Measurements from ENCODE around the gene NPAS3.

NPAS3 gene

DNA sequence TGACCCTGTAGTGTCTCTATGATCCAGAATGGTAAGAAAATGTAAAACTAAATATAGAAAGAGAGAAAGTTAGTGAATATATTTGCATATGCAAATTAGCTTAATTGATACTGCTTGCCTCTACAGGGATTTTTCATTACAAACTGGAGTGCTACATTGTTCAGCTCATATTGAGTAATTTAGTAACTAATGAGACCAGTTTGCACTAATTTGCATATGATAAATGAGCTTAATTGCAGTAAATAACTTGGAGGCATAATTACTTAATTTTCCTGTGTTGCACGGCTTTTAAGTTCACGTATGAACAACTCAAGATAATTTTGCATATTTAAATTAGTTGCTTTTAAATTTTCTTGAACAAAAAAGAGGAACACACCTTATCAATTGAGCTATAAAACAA lies 436.5 kb downstream of the NPAS3 start:
- Histone ChIP-seq H3K9ac (ENCODE audit: low read length in 2 of 2) (no peak overlapping the region), H3K4me3 (ENCODE audit: low read length in 2 of 2) (no peak overlapping the region), H3K27me3 (ENCODE audit: control insufficient read depth in 1 of 2, insufficient read depth in 2 of 2, low read length in 2 of 2) (no peaks in the 10 kb centered on the region), H3K27ac (ENCODE audit: low read length) (no peak overlapping the region), H3K9me3 (ENCODE audit: control insufficient read depth in 2 of 2, low read length in 2 of 2) (no peaks in the 10 kb centered on the region), H3K36me3 (ENCODE audit: control insufficient read depth in 2 of 2, insufficient read depth in 2 of 2, low read length in 2 of 2) (no peaks in the 10 kb centered on the region), H3K4me1 (ENCODE audit: control insufficient read depth, insufficient read depth, low read length) (no peaks in the 10 kb centered on the region)

- H3K27ac ChIP-seq (ENCODE audit: low read length), result no peak overlapping the region
- H3K9ac ChIP-seq (ENCODE audit: low read length in 2 of 2), result no peak overlapping the region
- H3K4me1 ChIP-seq (ENCODE audit: control insufficient read depth, insufficient read depth, low read length), result no peaks in the 10 kb centered on the region
- H3K27me3 ChIP-seq (ENCODE audit: control insufficient read depth in 1 of 2, insufficient read depth in 2 of 2, low read length in 2 of 2), result no peaks in the 10 kb centered on the region
- H3K9me3 ChIP-seq (ENCODE audit: control insufficient read depth in 2 of 2, low read length in 2 of 2), result no peaks in the 10 kb centered on the region
- no peaks in the 10 kb centered on the region for H3K36me3 ChIP-seq (ENCODE audit: control insufficient read depth in 2 of 2, insufficient read depth in 2 of 2, low read length in 2 of 2)
- no peak overlapping the region for H3K4me3 ChIP-seq (ENCODE audit: low read length in 2 of 2)
Measured at GRCh38 chr14:33375786-33376185, 437.1 kb downstream of the NPAS3 start.

GRCh38 chr14:33376510-33376909 lies 437.8 kb downstream of the NPAS3 start:
- Histone ChIP-seq H3K27me3 (ENCODE audit: control insufficient read depth in 1 of 2, insufficient read depth in 2 of 2, low read length in 2 of 2) (no peaks in the 10 kb centered on the region), H3K4me1 (ENCODE audit: control insufficient read depth, insufficient read depth, low read length) (no peaks in the 10 kb centered on the region), H3K9ac (ENCODE audit: low read length in 2 of 2) (no peak overlapping the region), H3K27ac (ENCODE audit: low read length) (no peak overlapping the region), H3K36me3 (ENCODE audit: control insufficient read depth in 2 of 2, insufficient read depth in 2 of 2, low read length in 2 of 2) (no peaks in the 10 kb centered on the region), H3K4me3 (ENCODE audit: low read length in 2 of 2) (no peak overlapping the region), H3K9me3 (ENCODE audit: control insufficient read depth in 2 of 2, low read length in 2 of 2) (no peaks in the 10 kb centered on the region)

DNA sequence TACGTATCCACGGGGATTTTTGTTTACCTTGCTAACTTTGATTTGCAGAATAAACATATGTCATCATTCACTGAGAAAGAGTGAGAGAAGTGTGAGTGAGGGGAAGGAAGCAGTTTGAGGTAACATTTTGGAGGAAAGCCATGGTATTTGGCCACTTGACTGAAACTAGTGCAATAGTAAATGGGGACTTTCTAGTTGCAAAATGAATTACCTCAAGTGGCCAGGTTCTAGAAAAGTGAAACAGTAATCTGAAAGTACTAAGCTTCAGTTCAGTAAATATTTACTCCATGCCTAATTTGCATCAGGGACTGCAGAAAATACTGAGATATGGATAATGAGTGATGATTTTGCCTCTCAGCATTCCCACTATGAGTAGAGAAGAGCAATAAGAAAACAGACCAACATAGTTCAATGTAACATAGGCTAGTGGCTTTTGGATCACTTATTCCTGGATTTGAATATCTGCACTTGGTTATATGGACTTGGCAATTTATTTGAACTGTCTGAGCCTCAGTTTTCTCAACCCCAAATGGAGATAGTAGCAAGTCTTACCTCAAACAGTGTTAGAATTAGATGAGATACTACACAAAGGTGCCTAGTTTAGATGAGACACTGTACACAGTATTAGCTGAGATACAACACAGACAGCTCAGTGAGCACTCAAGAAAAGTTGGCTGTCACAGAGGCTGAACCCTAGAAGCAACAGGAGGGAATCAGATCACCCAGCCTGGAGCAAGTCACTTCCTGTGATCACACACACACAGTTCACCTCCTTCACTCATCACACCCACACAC lies 439.1 kb downstream of the NPAS3 start:
- Histone ChIP-seq H3K9me3 (ENCODE audit: control insufficient read depth in 2 of 2, low read length in 2 of 2) (no peaks in the 10 kb centered on the region), H3K36me3 (ENCODE audit: control insufficient read depth in 2 of 2, insufficient read depth in 2 of 2, low read length in 2 of 2) (no peaks in the 10 kb centered on the region), H3K4me3 (ENCODE audit: low read length in 2 of 2) (no peak overlapping the region), H3K27ac (ENCODE audit: low read length) (no peak overlapping the region), H3K27me3 (ENCODE audit: control insufficient read depth in 1 of 2, insufficient read depth in 2 of 2, low read length in 2 of 2) (no peaks in the 10 kb centered on the region), H3K9ac (ENCODE audit: low read length in 2 of 2) (no peak overlapping the region), H3K4me1 (ENCODE audit: control insufficient read depth, insufficient read depth, low read length) (no peaks in the 10 kb centered on the region)

- Histone ChIP-seq H3K27ac (ENCODE audit: low read length) (no peak overlapping the region), H3K4me1 (ENCODE audit: control insufficient read depth, insufficient read depth, low read length) (no peaks in the 10 kb centered on the region), H3K9ac (ENCODE audit: low read length in 2 of 2) (no peak overlapping the region), H3K36me3 (ENCODE audit: control insufficient read depth in 2 of 2, insufficient read depth in 2 of 2, low read length in 2 of 2) (no peaks in the 10 kb centered on the region), H3K4me3 (ENCODE audit: low read length in 2 of 2) (no peak overlapping the region), H3K9me3 (ENCODE audit: control insufficient read depth in 2 of 2, low read length in 2 of 2) (no peaks in the 10 kb centered on the region), H3K27me3 (ENCODE audit: control insufficient read depth in 1 of 2, insufficient read depth in 2 of 2, low read length in 2 of 2) (no peaks in the 10 kb centered on the region)
Measured at GRCh38 chr14:33381717-33382116, 443.0 kb downstream of the NPAS3 start.

DNA sequence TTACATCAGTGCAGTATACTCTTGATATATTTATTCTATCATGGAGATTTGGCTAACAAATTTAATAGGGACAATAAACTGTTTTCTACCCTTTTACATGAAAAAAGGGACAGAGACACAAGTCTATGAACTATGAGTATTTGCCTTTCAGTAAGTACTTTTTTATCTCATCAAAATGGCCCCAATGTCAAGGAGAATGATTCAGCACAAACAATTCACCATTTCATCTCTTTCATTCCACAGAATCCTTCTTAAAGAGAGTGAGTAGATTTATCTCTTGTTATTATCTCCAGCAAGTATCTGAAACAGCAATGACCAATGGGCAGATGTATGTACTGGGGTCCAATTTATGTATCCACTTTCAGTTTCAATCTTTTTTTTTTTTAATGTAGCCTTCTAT lies 447.5 kb downstream of the NPAS3 start:
- no peaks in the 10 kb centered on the region for H3K27me3 ChIP-seq (ENCODE audit: control insufficient read depth in 1 of 2, insufficient read depth in 2 of 2, low read length in 2 of 2)
- H3K4me3 ChIP-seq (ENCODE audit: low read length in 2 of 2), result no peak overlapping the region
- H3K4me1 ChIP-seq (ENCODE audit: control insufficient read depth, insufficient read depth, low read length), result no peaks in the 10 kb centered on the region
- H3K9ac ChIP-seq (ENCODE audit: low read length in 2 of 2), result no peak overlapping the region
- no peaks in the 10 kb centered on the region for H3K9me3 ChIP-seq (ENCODE audit: control insufficient read depth in 2 of 2, low read length in 2 of 2)
- no peak overlapping the region for H3K27ac ChIP-seq (ENCODE audit: low read length)
- no peaks in the 10 kb centered on the region for H3K36me3 ChIP-seq (ENCODE audit: control insufficient read depth in 2 of 2, insufficient read depth in 2 of 2, low read length in 2 of 2)

GRCh38 chr14:33386781-33387180 lies 448.1 kb downstream of the NPAS3 start:
- no peaks in the 10 kb centered on the region for H3K9me3 ChIP-seq (ENCODE audit: control insufficient read depth in 2 of 2, low read length in 2 of 2)
- H3K4me1 ChIP-seq (ENCODE audit: control insufficient read depth, insufficient read depth, low read length), result no peaks in the 10 kb centered on the region
- H3K4me3 ChIP-seq (ENCODE audit: low read length in 2 of 2), result no peak overlapping the region
- no peaks in the 10 kb centered on the region for H3K36me3 ChIP-seq (ENCODE audit: control insufficient read depth in 2 of 2, insufficient read depth in 2 of 2, low read length in 2 of 2)
- no peak overlapping the region for H3K27ac ChIP-seq (ENCODE audit: low read length)
- H3K27me3 ChIP-seq (ENCODE audit: control insufficient read depth in 1 of 2, insufficient read depth in 2 of 2, low read length in 2 of 2), result no peaks in the 10 kb centered on the region
- no peak overlapping the region for H3K9ac ChIP-seq (ENCODE audit: low read length in 2 of 2)

- Histone ChIP-seq H3K36me3 (ENCODE audit: control insufficient read depth in 2 of 2, insufficient read depth in 2 of 2, low read length in 2 of 2) (no peaks in the 10 kb centered on the region), H3K27ac (ENCODE audit: low read length) (no peak overlapping the region), H3K27me3 (ENCODE audit: control insufficient read depth in 1 of 2, insufficient read depth in 2 of 2, low read length in 2 of 2) (no peaks in the 10 kb centered on the region), H3K4me1 (ENCODE audit: control insufficient read depth, insufficient read depth, low read length) (no peaks in the 10 kb centered on the region), H3K4me3 (ENCODE audit: low read length in 2 of 2) (no peak overlapping the region), H3K9me3 (ENCODE audit: control insufficient read depth in 2 of 2, low read length in 2 of 2) (no peaks in the 10 kb centered on the region), H3K9ac (ENCODE audit: low read length in 2 of 2) (no peak overlapping the region)
Measured at GRCh38 chr14:33390335-33390734, 451.7 kb downstream of the NPAS3 start.

GRCh38 chr14:33393231-33393894 lies 454.7 kb downstream of the NPAS3 start:
- Histone ChIP-seq H3K9me3 (ENCODE audit: control insufficient read depth in 2 of 2, low read length in 2 of 2) (no peaks in the 10 kb centered on the region), H3K9ac (ENCODE audit: low read length in 2 of 2) (no peak overlapping the region), H3K4me3 (ENCODE audit: low read length in 2 of 2) (no peak overlapping the region), H3K27ac (ENCODE audit: low read length) (no peak overlapping the region), H3K27me3 (ENCODE audit: control insufficient read depth in 1 of 2, insufficient read depth in 2 of 2, low read length in 2 of 2) (no peaks in the 10 kb centered on the region), H3K4me1 (ENCODE audit: control insufficient read depth, insufficient read depth, low read length) (no peaks in the 10 kb centered on the region), H3K36me3 (ENCODE audit: control insufficient read depth in 2 of 2, insufficient read depth in 2 of 2, low read length in 2 of 2) (no peaks in the 10 kb centered on the region)

DNA sequence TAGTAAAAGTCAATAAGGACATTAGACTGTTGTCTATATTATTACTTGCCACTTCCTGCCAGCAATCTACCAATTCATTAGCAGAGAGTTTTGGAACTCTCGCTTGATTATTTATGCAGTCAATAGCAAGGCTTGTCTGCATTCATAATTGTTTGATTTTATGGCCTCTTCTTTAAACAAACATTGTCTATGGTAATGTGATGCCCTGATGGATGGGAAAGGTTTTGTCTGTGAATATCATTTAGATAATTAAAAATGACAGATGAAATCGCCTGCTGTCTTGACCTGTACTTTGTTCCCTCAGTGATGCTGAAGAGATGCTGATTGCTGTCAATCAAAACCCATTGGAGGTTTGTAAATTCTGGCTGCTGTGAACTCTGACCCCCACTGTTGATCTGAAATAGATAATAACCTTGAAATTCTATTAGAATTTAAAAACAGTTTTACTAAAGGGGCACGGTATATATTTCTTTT lies 455.3 kb downstream of the NPAS3 start:
- Histone ChIP-seq H3K9ac (ENCODE audit: low read length in 2 of 2) (no peak overlapping the region), H3K36me3 (ENCODE audit: control insufficient read depth in 2 of 2, insufficient read depth in 2 of 2, low read length in 2 of 2) (no peaks in the 10 kb centered on the region), H3K27me3 (ENCODE audit: control insufficient read depth in 1 of 2, insufficient read depth in 2 of 2, low read length in 2 of 2) (no peaks in the 10 kb centered on the region), H3K4me3 (ENCODE audit: low read length in 2 of 2) (no peak overlapping the region), H3K27ac (ENCODE audit: low read length) (no peak overlapping the region), H3K9me3 (ENCODE audit: control insufficient read depth in 2 of 2, low read length in 2 of 2) (no peaks in the 10 kb centered on the region), H3K4me1 (ENCODE audit: control insufficient read depth, insufficient read depth, low read length) (no peaks in the 10 kb centered on the region)

- H3K9ac ChIP-seq (ENCODE audit: low read length in 2 of 2), result no peak overlapping the region
- H3K27me3 ChIP-seq (ENCODE audit: control insufficient read depth in 1 of 2, insufficient read depth in 2 of 2, low read length in 2 of 2), result no peaks in the 10 kb centered on the region
- H3K9me3 ChIP-seq (ENCODE audit: control insufficient read depth in 2 of 2, low read length in 2 of 2), result peaks cover 6% of the 10 kb centered on the region in 2 donors
- H3K4me3 ChIP-seq (ENCODE audit: low read length in 2 of 2), result no peak overlapping the region
- H3K4me1 ChIP-seq (ENCODE audit: control insufficient read depth, insufficient read depth, low read length), result no peaks in the 10 kb centered on the region
- H3K27ac ChIP-seq (ENCODE audit: low read length), result no peak overlapping the region
- H3K36me3 ChIP-seq (ENCODE audit: control insufficient read depth in 2 of 2, insufficient read depth in 2 of 2, low read length in 2 of 2), result no peaks in the 10 kb centered on the region
Measured at GRCh38 chr14:33401311-33401710, 462.6 kb downstream of the NPAS3 start.
